Bone marrow (tissue), 2 donors: ENCODE measurements around the gene TOP3A.

ENCODE experiments used
- DNase-seq, 2 donors: peaks; one replicate each; lab custom pipeline; 2025; lab: John Stamatoyannopoulos, UW

The TOP3A gene

DNA sequence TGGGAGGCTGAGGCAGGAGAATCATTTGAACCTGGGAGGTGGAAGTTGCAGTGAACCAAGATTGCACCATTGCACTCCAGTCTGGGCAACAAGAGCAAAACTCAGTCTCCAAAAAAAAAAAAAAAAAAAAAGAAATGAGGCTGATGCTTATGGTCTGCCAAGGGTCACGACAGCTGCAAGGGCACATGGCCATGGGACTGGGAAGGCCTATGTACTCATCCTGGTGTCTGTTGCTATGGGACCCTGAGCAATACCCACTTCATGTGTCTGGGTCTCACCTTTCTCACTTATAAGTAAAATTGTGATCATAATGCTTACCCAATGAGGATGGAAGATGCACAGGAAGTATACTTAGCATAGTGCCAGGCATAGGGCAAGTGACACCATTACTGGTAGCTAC lies 37.7 kb downstream of the TOP3A start:
- no peak for DNase-seq

DNA sequence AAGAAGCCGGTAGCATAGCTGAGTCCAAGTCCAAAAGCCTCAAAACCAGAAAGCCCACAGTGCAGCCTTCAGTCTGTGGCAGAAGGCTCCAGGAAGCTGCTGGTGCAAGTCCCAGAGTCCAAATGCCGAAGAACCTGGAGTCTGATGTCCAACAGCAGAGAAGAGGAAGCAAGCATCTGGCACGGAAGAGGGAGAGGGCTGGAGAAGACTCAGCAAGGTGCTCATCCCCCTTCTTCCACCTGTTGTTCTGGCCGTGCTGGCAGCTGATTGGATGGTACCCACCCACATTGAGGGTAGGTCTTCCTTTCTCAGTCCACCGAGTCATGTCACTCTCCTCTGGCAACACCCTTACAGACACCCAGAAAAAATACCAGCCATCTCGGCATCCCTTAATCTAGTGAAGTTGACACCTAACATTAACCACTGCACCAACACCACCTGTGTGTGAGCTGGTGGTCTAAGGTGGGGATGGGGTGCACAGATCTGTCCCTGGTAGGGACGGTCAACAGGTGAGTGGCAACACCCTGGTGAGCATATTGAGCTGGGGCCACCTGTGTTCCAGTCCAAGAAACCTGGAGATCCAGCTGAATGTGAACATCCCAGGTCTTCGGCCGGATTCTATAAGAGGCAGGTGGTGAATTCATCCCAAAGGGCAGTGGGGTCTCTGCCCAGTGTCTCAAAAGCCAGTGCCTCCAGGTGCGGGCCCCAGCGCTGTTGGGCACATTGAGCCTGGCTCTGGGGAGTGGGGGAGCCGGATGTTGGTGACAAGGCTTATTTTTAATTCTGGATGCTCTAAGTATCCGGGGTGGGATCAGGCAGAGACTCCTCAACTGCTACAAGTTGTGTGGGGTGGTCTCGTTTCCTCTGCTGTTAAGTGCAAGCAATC lies 44.5 kb downstream of the TOP3A start:
- DNase-seq: no peak

DNA sequence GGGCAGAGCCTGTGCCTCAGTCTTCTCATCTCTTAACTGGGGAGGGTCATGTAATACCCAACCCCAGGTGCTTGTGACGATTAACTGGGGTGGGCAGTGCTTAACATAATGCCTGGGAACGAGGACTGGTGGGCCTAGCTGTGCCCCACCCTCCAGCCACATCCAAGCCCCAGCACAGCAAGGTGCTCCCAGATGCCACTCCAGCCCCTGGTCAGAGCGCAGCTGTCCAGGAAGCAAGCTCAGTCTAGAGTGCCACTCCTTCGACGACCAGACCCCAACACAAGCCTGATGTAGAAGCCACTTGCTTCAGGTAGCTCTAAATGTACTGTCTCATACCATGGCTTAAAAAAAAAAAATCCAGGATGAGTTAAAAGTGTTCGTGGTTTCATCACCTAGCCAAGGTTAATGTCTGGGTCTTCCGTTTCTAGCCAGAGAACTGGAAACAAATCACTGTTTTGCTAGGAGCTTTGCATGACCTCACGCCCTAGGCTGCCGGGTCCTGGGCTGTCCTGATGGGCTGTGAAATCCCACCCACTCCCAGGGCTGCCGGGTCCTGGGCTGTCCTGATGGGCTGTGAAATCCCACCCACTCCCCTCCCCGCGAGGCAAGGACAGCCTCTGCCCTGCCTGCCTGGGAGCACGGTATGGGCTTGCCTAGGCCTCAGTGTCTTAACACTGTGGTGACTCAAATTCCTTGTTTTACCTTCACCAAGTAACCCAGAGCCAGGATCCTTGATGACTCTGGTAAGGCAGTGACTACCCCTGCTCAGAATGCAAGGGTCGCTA lies 46.7 kb downstream of the TOP3A start:
- no peak for DNase-seq

DNA sequence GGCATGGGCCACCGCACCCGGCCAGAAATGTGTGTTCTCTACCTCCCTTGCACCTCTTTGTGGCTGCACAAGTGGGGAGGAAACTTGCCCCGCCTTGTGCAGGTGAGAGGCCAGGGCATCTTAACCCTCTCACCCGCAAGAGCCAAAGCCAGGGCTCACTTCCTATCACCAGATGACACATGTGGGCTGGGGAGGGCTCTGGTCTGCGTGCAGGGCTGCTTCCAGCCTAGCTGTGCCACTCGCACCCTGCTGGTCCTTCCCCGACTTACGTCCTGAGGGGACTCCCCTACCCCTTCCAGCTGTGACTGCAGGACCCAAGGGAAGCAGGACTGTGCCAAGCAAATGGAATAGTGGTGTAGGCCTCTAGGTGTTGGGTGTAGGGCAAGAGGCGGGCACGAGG lies 47.4 kb downstream of the TOP3A start:
- DNase-seq: no peak

DNA sequence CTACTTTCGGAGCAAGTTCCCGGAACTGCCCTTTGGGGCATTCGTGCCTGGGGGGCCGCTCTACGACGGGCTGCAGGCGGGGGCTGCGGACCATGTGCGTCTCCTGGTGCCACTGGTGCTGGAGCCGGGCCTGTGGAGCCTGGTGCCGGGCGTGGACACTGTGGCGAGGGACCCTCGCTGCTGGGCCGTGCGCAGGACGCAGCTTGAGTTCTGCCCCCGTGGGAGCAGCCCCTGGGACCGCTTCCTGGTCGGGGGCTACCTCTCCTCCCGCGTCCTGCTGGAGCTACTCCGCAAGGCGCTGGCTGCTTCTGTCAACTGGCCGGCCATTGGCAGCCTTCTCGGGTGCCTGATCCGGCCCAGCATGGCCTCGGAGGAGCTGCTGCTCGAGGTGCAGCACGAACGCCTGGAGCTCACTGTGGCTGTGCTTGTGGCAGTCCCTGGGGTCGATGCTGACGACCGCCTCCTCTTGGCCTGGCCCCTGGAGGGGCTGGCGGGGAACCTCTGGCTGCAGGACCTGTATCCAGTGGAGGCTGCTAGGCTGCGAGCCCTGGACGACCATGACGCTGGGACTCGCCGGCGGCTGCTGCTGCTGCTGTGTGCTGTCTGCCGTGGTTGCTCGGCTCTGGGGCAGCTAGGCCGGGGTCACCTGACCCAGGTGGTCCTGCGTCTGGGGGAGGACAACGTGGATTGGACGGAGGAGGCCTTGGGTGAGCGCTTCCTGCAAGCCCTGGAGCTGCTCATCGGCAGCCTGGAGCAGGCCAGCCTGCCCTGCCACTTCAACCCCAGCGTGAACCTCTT lies 50.7 kb downstream of the TOP3A start:
- no peak for DNase-seq

DNA sequence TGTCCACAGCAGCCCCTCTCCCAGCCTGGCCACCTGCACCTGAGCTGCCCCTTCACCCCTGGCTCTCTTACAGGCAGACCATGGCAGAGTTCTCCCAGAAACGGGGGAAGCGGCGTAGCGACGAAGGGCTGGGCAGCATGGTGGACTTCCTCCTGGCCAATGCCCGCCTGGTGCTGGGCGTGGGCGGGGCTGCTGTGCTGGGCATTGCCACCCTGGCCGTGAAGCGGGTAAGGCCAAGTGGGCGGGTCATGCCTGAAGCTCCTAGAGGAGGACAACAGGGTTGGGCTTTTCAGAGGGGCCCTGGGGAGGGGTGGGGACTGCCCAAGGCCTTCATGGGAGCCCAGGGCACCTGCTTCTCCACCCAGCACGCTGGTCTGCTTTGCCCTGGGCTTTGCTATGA lies 52.2 kb downstream of the TOP3A start:
- DNase-seq: no peak

DNA sequence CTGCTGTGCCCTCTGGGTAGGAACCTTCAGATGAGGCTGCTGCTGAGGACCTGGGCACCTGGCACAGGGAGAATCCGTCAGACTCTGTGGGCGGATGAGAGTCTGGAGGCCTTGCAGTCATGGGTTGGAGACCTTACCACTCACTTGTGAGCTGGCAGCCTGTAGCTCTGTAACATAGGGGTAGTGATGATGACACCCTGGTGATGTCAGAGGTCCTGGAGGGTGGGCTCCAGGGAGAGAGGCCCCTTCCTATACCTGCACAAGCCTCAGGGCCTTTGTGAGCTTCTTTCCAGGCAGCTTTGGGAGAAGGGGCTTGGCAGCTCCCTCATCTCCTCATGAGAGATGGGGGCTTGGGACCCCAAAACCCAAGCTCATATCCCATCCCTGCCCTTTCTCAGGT lies 52.7 kb downstream of the TOP3A start:
- no peak for DNase-seq

DNA sequence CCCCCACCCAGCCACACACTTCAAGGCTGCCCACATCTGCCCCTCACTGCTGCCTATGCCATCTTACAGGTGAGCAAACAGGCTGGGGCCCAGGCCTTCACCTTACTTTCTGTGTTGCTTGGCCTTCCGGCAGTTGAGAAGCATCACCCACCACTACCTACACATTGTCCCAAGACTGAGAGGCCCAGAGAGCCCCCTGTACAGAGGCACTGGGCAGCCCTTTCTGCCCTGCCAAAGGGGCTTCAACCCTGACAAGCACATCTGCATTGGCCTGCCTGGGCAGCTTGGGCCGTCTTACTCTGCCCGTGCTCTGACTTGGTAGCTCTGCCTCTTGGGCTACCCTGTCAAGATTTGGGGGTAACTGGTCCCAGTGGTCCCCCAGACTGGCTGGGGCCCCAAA lies 53.1 kb downstream of the TOP3A start:
- DNase-seq: no peak

DNA sequence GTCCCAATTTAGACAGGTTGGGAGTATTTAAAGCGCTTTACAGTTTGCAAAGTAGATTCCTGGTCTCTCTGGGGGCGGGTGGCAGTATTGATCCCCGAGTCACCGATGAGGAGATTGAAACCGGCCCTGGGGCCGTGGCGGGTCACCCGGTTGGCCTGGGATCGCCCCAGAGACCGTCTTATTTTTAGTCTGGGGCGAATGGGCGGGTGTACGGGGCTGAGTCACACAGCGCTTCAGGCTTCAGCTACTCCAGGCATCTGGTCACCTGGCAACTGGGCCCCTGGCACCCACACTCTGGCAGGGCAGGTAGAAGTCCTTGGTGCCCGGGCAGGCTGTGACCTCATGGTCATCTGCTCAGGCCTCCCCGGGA lies 53.7 kb downstream of the TOP3A start:
- peak; percentile 9 to 29 for DNase-seq

DNA sequence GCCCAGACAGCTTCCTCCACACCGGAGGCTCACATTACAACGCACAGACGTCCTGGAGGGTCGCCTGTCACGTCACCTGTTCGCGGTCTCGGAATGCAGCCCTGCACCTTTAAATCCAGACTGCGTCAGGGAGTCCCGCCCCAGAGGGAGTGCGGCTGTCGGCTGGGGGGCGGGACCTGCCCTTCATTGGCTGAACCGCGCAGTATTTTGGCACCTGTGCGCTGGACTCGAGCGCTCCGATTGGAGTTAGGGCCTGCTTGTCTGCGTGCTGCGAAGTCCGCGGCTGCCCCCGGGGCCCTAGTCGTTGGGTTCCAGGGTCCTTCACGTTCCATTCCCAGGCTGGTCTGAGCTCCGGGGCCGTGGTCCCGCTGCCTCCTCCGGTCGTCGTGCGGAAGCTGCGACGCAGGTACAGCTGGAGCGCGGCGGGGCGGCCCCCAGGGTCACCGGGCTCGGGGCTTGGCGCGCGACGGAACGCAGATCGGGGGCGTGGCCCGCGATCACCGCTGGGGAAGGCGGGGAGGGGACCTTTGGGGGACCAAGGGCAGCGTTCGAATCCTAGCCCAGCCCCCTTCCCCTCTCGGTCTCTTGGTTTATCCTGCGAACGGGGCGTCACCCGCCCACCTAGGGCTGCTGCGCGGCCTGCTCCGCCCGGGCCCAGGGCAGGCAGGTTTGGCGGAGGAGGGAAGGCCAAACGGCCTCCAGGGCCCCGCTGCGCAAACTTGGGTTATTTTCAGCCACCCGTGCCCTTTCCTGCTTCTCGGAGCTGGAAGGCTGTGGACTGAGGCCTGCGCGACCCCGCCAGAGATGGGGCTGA lies 54.3 kb downstream of the TOP3A start, which contains the start of gene MIEF2:
MIEF2 (plus strand) TSS at position 331 of the 814 bp plus-strand sequence. CDS start 2,059 bp downstream, outside the sequence.
- peak; percentile 75 to 80 for DNase-seq

DNA sequence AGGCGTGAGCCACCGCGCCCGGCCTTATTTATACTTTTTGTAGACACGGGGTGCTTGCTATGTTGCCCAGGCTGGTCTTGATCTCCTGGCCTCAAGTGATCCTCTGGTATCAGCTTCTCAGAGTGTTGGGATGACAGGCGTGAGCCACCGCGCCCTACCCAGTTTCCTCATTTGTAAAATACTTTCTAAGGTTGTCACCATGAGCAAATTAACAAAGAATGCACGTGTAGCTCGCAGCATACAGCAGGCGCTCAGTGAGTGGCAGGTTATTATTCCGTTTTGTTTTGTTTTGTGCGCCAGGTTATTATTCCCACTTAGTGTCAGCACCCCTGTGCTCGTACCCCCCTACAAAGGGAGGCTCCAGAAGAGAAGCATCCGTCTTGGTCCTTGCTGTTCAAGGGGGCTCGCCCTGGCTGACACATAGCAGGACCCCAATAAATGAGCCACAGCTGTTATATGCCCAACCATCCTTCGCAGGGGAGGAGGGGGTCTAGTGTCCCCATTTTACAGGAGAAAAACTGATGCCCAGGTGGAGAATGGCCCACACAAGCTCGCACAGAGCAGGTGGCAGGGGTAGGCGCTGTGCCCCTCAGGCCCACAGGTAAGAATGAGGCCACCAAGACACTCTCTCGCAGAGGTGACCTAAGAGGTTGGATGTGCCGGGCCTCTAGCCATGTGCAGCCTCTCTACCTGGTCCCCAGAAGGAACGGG lies 55.0 kb downstream of the TOP3A start:
- no peak for DNase-seq

DNA sequence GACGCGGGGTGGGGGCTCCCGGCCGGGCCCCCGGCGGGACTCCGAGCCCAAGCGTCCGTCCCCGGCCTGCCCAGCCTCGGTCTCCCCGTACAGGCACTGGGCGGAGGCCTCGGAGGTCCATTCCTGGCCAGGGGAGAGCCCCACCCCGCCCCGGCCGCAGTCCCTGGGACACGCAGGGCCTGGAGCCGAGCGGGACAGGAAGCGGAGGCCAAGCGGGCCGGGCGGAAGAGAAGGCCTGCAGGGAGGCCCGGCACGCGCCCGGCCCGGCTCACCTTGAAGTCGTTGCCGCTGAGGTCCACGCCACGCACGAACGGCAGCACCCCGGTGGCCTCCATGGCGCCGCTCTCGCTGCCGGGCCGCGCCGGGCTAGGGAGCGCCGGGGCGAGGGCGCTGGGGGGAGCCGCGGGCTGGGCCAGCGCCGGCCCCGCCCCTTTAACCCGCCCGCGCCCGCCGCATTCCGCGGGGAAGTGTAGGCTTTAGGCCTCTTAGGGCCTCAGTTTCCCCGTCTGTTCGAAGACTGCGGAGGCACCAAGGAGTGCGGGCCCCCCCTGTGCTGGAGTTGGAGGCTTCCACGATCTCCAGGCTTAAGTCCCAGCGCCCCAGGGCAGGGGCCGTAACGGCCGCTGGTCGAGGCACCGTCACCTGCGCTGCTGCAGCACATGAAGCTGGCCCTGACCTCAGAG lies 56.3 kb downstream of the TOP3A start, which contains the start of gene FLII:
FLII (minus strand) TSS at position 383 of the 683 bp plus-strand sequence; CDS start at position 335, 48 bp downstream.
- DNase-seq: peak in 1 of 2 donors; percentile 85

DNA sequence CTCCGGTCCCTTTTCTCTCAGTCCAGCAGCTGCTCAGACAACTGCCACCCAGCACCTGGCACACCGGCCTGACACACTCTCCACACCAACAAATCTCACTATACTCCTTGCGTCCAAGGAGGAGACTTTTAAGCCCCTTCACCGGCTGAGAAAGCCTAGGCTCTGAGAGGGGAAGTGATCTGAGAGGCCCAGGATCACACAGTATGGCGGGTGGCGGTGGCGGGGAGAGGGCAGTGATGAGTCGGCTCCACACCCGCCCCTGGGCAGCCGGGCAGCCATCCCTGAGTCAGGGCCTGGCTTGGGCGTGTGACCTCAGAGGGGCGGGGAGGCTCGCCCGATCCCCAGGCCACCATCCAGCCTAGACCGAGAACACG lies 56.8 kb downstream of the TOP3A start:
- peak; percentile 33 to 85 for DNase-seq

DNA sequence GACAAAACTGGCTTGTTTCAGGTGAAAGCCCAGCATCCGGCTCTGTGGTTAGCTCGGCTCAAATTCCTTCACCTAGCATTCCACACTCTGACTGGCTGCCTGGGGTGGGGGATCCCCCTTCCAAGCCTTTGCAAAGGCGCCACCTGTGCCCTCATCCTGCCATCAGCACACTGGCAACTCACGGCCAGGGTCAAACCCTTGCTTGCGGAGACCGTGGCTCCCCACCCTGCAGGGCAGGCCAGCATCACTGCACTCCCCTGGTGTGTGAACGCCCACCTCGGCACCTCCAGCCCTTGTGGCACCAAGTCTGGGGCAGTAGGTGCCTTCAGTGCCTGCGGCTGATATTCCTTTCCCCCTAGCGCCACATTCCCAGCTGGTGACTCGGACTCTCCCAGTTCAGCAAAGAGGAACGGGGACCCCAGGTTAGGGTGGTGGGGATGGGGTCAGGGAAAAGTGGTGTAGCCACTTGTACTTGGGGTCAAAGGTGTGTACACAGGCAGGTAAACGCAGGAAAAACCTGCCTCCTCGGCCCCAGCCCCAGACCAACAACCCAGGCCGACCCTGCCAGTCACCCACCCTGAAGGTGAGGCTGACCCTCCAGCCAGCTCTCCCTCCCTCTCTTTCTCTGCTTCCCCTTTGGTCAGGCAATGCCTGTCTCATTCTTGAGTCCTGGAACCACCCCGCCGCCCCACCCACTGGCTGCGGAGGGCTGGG lies 57.4 kb downstream of the TOP3A start:
- DNase-seq: no peak

DNA sequence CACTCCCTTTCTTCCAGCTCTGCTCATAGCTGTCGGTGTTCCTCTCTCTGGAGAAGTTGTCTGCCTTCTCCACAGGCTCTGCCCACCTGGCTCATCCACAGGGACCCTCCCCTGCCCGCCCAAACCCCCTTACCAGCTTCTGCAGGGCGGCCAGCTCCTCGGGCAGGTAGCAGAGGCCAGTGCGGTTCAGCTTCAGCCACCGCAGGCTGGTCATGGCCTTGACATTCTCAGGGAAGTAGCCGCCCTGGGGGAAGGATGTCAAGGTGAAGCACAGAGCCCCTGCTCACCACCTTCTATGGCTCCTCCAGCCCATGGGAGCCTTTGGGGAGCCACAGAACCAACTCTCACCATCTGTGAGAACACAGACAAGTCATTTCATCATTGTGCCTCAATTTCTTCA lies 58.0 kb downstream of the TOP3A start:
- DNase-seq: no peak

DNA sequence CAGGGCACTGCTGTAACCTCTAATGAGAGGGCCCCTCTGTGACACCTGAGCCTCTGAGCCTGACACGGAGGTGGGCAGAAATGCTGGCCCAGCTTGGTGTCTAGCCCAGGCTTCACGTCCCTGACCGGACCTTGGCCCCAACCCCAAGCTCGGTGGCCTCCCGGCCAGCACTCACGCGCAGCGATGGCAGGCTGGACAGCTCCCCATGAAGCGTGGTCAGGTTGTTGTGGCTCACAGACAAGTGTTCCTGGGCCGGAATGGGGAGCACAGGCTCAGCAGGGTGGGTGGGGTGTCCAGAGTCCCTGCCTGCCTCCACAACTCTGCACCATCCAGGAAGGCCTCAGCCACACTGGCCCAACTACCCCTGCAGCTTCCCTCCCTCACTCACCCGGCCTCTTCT lies 58.4 kb downstream of the TOP3A start:
- DNase-seq: no peak

DNA sequence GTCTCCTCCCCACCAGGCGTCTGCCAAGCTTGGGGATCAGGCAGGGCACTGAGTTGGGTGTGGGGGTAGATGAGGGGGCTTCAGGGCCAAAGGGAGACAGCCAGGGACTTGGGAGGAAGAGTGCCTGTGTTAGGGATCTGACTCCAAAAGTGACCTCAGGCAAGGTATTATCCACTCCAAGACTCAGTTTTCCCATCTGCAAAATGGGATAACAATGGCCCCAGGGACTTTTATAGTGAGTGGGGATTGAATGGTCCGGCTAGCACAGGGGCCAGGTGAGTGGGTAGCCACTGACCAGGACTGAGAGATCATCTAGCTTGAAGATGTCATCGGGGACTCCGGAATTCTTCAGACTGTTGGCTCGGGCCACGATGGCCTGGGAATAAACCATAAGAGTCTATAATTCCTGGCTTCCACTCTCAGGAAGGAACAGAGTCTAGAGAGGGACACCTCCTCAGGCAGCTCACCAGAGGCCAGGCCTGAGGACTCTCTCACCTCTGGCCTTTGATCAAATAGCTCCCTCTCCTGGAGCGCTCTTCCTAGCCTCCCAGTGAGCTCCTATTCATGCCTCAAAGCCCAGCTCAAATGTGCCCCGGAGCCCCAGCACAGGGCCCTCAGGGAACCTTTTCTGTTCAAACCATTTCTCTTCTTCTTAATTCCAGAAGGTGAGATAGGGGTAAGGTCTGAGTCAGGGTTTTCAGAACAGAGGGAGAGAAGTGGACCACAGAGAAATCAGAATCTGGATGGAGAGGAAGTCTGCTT lies 59.7 kb downstream of the TOP3A start:
- no peak for DNase-seq

DNA sequence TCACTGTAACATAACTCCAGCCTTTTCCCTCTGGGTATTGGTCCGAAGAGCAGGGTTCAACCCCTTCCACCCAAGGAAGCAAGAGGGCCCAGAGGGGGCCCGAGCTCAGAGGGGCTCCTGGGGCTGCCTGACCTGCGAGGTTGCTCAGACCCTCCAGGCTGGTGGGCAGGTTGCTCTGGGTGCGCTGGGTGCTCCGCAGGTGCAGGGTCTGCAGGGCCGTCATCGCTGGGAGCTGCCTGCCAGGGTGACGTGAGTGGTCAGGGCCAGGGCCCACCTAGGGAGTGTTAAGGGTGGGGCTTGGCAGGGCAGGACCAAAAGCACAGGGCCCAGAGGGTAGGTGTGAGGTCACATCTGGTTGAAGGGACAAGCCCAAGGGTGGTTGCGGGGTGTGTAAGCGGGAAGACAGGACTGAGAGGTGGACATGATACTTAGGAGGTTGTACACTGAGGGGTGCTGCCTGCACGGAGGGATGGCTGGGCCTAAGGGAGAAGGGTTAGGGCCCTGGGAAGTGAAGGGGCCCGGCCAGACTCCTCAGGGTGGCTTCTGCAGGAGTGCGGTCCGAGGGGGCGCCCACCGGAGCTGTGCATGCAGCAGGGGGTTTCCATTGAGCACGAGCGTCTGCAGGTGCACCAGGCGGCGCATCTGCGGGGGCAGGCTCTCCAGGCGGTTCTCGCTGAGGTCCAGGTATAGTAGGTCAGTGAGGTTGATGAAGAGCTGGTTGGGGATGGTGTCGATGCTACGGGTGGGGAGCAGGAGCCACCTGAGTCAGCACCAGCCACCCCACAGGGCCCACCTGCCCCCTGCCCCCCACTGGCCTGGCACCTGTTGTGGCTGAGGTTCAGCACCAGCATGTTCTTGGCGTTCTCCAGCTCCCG lies 60.6 kb downstream of the TOP3A start:
- no peak for DNase-seq
